ENCODE results near the gene NHLH1. TPM values are rescaled to one million over a fixed set of nuclear protein-coding genes. Genes with fewer than 3 reads are reported as not detected.

NHLH1 gene
- total RNA-seq, 4 donors from 2014 or later = not detected

DNA sequence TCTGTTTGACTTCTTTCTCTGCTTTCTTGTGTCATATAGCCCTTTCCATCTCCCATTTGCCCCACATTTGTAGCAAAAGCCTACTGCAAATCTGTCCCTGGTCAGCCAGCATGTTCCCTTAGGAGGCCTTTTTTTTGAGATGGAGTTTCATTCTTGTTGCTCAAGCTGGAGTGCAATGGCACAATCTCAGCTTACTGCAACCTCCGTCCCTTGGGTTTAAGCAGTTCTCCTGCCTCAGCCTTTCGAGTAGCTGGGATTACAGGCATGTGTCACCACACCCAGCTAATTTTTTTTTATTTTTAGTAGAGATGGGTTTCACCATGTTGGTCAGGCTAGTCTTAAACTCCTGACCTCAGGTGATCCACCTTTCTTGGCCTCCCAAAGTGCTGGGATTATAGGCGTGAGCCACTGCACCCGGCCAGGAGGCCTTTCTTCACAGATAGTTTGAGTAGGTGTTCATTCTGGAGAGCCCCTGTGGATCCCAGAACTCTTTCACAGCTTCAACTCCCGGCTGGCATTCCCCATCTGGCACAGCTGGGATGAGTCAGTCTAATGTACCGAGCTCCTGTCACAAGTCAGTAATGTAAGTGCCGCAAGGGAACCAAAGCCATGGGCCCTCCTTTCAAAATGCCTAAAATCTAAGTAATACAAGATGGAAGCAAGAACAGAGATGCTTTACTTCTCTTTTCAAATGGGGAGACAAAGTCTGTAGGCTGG, 9.4 kb upstream of the NHLH1 start:
- 76 to 87% methylated on average over 7 of the region's 7 CpGs for WGBS, 2 donors
- Histone ChIP-seq H3K9me3 (no peaks in the 10 kb centered on the region), H3K36me3 (peaks cover 5 to 86% (median 29%) of the 10 kb centered on the region in 3 donors), H3K27me3 (no peaks in the 10 kb centered on the region), H3K27ac (no peak overlapping the region), H3K4me1 (no peaks in the 10 kb centered on the region), H3K4me3 (no peak overlapping the region)
- no peak for DNase-seq (ENCODE audit: low spot score in 2 of 2)
- TF ChIP-seq, protein P1, sequence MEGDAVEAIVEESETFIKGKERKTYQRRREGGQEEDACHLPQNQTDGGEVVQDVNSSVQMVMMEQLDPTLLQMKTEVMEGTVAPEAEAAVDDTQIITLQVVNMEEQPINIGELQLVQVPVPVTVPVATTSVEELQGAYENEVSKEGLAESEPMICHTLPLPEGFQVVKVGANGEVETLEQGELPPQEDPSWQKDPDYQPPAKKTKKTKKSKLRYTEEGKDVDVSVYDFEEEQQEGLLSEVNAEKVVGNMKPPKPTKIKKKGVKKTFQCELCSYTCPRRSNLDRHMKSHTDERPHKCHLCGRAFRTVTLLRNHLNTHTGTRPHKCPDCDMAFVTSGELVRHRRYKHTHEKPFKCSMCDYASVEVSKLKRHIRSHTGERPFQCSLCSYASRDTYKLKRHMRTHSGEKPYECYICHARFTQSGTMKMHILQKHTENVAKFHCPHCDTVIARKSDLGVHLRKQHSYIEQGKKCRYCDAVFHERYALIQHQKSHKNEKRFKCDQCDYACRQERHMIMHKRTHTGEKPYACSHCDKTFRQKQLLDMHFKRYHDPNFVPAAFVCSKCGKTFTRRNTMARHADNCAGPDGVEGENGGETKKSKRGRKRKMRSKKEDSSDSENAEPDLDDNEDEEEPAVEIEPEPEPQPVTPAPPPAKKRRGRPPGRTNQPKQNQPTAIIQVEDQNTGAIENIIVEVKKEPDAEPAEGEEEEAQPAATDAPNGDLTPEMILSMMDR (IDR thresholded peaks at IDR 0.05) = no peak
- TF ChIP-seq EP300 (IDR thresholded peaks at IDR 0.05) = no peak
- TF ChIP-seq POLR2A (IDR thresholded peaks at IDR 0.05) = no peak

DNA sequence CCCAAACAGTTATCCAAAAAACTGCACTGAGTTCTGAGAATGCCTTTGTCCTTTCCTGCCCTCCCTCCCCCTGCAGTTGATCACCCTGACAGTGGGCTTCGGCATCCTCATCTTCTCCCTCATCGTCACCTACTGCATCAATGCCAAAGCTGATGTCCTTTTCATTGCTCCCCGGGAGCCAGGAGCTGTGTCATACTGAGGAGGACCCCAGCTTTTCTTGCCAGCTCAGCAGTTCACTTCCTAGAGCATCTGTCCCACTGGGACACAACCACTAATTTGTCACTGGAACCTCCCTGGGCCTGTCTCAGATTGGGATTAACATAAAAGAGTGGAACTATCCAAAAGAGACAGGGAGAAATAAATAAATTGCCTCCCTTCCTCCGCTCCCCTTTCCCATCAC, 8.8 kb upstream of the NHLH1 start:
- Histone ChIP-seq H3K4me1 (no peaks in the 10 kb centered on the region), H3K36me3 (peaks cover 5 to 79% (median 29%) of the 10 kb centered on the region in 3 donors), H3K9me3 (no peaks in the 10 kb centered on the region), H3K27me3 (no peaks in the 10 kb centered on the region), H3K27ac (no peak overlapping the region), H3K4me3 (no peak overlapping the region)
- 84 to 86% methylated on average over 4 of the region's 4 CpGs for WGBS, 2 donors
- DNase-seq (ENCODE audit: low spot score in 2 of 2) = no peak
- TF ChIP-seq EP300 (IDR thresholded peaks at IDR 0.05) (no peak), POLR2A (IDR thresholded peaks at IDR 0.05) (no peak)
- TF ChIP-seq, protein P1 (IDR thresholded peaks at IDR 0.05) = no peak

DNA sequence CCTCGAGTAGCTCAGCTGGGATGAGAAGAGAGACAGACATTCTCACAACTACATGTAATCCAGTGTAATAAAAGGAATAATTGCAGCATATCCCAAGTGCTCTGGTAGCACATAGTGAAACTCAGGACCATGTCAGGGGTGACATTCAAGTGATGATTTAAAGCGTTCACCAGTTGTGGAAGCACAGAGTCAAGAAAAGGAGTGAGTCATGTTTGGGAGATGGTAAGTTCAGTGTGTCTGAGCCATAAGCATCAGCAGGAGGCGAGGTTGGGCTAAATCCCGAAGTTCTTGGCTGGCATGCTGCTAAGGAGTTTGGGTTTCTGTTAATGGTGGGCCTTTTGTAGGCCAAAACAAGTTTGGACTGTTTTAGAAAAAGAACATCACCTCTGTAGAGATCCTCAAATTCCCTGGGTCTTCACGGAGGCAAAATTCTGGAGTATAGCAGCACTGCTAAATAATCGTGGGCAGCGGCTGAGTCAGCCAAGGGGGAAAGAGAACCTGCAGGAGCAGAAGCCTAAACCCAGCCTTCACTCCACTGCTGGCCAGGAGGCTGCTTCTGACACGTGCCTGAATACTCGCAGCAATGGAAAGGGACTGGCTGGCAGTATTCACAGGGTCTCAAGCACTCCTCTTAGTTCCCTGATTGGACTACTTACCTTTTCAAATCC, 7.2 kb upstream of the NHLH1 start:
- no peaks in the 10 kb centered on the region for H3K27me3 ChIP-seq
- H3K9me3 ChIP-seq = no peaks in the 10 kb centered on the region
- no peak overlapping the region for H3K27ac ChIP-seq
- TF ChIP-seq, protein P1 (IDR thresholded peaks at IDR 0.05) = no peak
- no peak for TF ChIP-seq EP300 (IDR thresholded peaks at IDR 0.05)
- no peak for TF ChIP-seq POLR2A (IDR thresholded peaks at IDR 0.05)
- H3K4me3 ChIP-seq = no peak overlapping the region
- no peak for DNase-seq (ENCODE audit: low spot score in 2 of 2)
- WGBS, 2 donors = 68 to 78% methylated on average over 9 of the region's 9 CpGs
- no peaks in the 10 kb centered on the region for H3K4me1 ChIP-seq
- H3K36me3 ChIP-seq = peaks cover 0 to 63% (median 21%) of the 10 kb centered on the region in 3 donors

DNA sequence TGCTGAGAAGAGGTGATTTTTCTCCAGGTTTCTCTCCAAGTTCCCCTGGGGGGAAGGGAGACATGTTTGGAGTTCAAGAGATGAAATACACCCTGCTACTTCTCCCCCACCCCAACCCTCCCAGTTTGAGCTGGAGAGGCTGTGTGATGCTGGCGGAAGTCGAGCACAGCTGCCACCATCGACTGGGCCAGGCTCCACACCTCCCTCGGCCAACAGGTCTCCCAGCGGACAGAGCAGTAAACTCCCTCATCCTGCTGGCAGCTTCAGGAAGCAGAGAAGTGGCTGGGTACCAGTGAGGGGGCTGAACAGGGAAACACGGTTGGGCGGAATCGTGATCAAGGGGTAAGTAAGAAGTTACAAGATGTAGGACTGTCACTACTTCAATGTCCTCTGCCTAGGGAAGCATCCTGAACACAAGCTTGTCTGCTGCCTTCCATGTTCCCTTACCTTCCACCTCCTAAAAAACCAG, 6.6 kb upstream of the NHLH1 start:
- no peak overlapping the region for H3K4me3 ChIP-seq
- no peaks in the 10 kb centered on the region for H3K9me3 ChIP-seq
- TF ChIP-seq EP300 (IDR thresholded peaks at IDR 0.05) (no peak), POLR2A (IDR thresholded peaks at IDR 0.05) (no peak)
- TF ChIP-seq, protein P1 (IDR thresholded peaks at IDR 0.05) = no peak
- H3K27ac ChIP-seq = no peak overlapping the region
- no peaks in the 10 kb centered on the region for H3K27me3 ChIP-seq
- no peaks in the 10 kb centered on the region for H3K4me1 ChIP-seq
- 79 to 84% methylated on average over 8 of the region's 8 CpGs for WGBS, 2 donors
- DNase-seq (ENCODE audit: low spot score in 2 of 2) = no peak
- H3K36me3 ChIP-seq = peaks cover 0 to 58% (median 20%) of the 10 kb centered on the region in 3 donors

DNA sequence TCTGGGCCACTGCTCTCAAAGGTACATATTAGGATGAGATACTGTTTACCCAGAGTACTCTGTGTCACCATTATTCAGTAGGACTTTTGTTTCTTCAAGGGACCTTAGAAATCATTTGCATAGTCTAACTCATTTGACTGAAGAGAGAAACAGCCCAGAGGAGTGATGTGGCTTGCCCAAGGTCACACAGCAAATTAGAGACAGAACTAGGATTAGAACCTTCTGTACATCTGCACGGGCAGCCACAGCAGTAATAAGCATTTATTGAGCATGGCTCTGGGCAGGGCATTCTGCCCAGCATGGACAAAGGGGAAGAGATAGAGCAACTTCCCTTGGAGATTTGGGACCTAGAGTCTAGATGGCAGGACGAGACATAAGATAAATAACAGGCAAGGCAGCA, 5.7 kb upstream of the NHLH1 start:
- Histone ChIP-seq H3K4me3 (no peak overlapping the region), H3K9me3 (no peaks in the 10 kb centered on the region), H3K27ac (no peak overlapping the region), H3K4me1 (no peaks in the 10 kb centered on the region), H3K36me3 (peaks cover 0 to 48% (median 12%) of the 10 kb centered on the region in 3 donors), H3K27me3 (no peaks in the 10 kb centered on the region)
- DNase-seq (ENCODE audit: low spot score in 2 of 2) = no peak
- TF ChIP-seq EP300 (IDR thresholded peaks at IDR 0.05) (no peak), POLR2A (IDR thresholded peaks at IDR 0.05) (no peak)
- TF ChIP-seq, protein P1 (IDR thresholded peaks at IDR 0.05) = no peak
- WGBS, 2 donors = 84 to 86% methylated on average over 2 of the region's 2 CpGs
